Activated gamma-delta T cell treated with anti-CD3 and anti-CD28 coated beads, Interleukin-2, amount 50 U/mL, for 16 hours (primary cell): ENCODE measurements around the gene MPZL2.

Experiments
- DNase-seq: peaks from one replicate; pipeline ENCODE4 v3.0.0-alpha.2; 2020; ENCODE audit warnings: low read depth

The MPZL2 gene

DNA sequence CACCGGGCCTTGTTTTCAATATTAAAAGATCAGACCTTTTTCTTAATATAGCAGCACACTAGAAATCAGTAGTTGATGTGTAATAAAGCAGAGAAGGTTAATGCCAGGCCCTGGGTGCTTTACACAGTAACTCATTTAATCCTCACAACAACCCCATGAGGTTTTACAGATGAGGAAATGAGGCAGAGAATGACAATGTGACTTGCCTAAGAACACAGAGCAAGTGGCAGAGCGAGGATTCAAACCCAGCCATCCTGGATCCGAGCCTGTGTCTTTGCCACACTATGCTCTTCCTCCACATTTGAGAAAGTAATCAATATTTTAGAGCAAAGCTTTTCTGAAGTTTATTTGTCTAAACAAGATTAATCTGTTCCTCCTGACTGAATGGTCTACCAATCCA, 46.5 kb downstream of the MPZL2 start:
- DNase-seq = no peak

DNA sequence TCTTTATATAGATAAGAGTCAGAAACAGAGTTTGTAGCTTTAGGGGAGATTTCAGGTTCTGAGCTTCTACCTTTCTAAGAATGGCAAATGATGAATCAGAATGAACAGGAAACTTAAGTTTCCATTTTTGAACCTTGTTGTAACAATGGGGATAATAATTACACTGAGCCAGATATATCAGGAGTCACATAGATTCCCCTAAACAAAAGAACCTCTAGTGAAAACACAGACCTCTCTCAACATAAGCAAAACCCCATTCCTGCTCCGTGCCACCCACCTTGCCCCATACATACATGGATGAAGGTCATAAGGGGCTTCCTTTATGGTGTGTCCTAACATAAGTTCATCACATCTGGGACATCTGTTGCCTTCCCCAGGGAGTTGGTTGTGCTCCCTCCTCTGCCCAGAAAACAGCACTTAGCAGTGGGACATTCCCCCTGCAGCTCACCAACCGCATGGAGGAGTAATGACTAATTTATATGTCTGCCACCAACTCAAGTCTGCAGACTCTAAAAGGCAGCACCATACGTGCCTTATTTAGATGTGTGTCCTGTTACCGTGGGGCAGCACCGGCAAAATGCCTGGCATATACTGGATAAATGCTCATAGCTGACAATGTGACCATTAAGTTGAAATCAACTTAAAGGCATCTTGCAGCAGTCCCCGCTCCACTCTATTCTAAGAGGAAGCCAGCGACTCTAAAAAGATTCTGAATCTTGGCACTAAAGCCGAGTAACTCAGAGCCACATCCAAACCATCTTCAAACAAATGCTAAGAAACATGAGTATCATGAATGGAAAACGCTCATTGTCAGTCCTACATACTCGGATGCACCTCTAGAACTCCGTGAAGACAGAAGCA, 47.2 kb downstream of the MPZL2 start:
- peak; percentile 41 for DNase-seq

DNA sequence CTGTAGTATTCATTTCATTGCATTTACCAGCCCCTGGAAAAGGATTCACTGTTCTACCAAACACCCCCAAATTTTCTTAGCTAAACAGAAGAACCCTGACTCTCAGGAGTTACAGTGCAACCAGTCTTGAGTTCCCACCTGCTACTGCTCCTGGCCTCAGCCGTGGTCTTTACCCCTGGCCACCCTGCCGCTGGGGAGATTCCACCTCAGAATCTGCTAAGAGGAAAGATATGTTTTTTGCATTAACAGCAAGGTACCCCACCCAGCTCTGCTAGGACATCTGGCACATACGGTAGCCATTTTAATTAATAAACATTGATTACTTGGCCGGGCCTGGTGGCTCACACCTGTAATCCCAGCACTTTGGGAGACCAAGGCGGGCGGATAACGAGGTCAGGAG, 48.3 kb downstream of the MPZL2 start:
- no peak for DNase-seq

DNA sequence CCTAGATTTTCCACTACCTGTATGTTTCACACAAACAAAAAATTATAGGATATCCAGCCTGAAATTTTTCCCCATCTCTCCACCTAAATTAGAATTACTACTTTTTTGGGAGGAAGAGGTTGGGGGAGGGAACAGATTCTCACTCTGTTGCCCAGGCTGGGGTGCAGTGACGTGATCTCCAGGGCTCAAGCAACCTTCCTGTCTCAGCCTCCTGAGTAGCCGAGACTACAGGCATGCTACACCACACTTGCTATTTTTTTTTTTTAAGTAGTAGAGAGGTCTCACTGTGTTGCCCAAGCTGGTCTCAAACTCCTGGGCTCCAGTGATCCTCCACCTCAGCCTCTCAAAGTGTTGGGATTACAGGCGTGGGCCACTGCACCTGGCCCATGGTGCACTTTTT, 48.8 kb downstream of the MPZL2 start:
- no peak for DNase-seq

DNA sequence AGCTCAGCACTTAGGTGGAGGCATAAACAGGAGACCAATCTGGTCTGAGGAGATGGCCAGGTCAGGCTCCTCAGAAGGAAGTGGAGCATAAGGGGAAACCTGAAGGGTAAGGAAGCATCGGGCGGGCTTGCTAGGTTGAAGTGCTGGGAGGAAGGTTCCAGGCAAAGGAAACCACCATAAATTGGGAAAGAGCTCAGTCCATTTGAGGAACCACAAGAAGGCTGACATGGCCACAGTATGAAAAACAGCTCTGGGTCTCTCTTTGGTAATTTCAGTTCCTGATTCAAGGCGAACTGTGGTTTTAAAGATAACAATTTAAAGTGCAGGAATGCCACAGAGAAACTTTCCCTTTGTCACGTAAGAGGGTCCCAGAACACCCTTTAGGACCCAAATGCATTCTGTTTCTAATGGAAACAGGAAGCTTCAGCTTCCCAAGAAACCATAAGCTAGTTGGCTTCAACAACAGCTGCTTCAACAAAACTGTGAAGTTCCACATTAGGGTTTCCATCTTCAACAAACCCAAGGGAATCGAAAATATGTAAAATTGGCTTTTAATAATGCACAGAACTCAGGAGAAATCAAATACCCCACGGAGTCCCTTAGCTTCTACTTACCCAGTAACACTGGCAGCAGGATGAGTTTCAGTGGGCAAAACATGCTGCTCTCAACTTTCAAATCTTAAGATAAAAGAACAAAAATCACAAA, 49.7 kb downstream of the MPZL2 start:
- no peak for DNase-seq

DNA sequence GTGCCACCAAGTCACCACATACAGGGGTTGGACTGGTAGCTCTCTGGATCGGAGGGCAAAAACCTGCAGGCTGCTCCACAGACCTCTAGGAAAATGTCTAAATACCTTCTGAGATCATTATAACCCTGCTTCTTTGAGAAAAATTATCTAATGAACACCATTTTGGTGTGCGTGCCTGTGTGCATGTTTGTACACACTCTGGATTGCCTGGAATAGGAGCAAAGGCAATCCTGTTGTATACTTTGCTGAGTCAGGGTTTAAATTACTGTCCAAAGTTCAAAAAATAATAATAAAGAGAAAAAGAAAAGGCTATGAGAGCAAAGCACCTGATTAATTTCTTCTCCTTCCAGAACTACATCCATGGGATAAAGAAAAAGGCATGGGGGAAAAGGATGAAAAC, 50.3 kb downstream of the MPZL2 start:
- DNase-seq = no peak

DNA sequence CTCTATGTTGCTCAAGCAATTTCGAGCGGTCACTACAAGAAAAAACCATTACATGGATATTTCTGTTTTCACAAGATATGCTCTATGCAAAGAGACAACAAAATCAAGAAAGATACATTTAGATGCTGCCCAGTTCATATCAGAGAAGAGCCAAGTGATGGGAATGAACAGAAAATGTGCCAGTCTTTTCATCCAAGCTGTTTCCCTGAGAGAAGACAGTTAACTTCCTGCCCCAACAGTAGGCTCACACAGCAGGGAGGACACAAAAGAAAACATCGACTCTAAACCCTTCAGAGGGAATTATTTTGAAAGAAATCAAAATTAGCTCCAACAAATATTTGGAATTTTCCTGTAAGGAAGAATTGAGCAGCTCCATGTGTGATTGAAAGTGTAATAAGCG, 50.9 kb downstream of the MPZL2 start:
- no peak for DNase-seq

DNA sequence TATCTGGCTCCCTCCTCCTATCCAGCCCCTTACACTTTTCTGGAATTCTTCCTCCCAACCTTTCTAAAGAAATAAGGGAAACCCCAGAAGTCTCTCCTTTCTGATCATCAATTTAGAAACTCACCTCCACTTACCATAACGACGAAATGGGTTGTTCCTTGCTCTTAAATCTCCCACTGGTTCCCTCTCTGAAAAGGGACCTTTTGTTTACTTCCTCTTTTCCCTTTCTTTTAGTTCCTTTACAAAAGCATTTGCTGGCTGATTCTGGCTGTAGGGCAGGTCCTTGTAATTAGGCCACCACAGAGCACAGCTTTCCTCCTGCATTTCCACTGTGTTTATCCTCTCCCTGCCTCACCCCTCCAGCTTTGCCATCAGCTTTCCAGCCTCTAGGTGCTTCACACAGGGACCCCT, 51.3 kb downstream of the MPZL2 start:
- DNase-seq = no peak

DNA sequence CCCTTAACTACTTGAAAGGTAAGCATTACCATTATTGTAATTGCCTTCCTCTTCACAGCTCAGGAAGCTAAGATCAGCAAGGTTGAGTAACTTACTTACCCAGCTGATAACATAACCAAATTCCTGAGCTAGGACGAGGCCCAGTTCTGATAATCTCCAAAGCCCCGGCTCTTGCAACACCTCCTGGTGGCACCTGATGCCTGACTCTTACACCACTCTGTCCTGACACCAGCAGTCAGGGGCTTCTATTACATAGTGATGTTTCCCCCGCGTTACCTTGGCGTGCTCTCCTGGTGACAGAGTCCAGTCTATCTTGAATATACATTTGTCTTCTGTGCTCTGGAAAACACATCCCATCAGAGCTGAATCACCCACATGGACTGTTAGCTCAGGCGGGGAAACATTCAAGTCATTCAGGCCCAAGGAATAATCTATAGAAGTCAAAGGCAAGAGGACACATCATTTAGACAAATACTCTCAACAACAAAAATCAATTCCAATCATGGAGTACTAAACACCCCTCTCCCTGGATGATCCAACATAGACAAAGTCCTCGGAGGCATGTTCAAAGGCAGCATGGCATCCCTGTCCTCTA, 51.9 kb downstream of the MPZL2 start:
- DNase-seq = no peak

DNA sequence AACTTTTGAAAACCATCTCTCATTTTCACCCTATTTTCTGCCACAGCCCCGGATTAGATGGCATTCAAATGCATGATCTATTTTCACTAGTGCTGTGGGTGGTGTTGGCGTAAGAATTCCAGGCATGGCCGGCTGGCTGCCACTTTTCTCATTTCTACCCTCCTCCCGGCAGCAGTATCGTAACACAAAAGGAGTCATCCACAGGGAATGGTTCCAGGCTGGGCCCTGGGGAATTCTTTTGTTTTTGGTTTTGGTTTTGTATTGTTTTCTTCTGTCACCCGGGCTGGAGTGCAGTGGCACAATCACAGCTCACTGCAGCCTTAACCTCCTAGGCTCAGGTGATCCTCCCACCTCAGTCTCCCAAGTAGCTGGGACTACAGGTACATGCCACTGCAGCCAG, 53.1 kb downstream of the MPZL2 start:
- DNase-seq = no peak

DNA sequence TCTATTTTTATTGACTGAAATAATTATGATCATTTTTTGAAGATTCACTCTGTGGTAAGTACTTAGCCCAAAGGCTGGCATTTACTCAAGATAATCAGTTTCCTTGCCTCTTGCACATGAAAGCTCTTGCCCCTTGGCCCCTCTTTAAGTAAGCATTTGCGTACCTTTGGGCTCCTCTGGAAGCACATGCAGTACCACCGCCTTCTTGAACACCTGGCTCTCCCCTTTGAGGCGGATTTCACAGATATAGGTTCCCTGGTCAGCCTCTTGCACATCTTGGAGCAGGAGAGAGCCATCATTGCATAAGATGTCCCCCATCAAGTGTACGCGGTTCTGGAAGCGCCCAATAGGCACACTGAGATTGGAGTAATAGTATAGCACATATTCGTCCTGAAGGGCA, 53.8 kb downstream of the MPZL2 start:
- no peak for DNase-seq

DNA sequence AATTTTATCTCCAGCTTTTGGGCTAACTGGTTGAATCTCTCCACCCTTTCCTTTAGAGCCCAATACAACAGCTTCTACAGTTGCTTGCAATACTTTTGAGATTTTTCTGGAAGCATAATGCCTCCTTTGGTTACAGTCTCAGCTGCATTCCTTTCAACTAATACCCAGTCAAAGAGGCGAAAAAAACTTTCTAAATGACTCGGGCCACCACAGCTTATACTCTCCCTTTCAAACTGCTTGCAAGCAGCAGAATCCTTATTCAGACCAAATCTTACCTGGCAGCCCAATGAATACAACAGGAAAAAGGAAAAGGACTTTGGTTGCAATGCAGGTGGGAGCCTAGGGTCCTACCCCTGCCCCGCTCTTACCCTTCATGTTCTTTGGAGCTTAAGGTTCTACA, 55.1 kb downstream of the MPZL2 start:
- no peak for DNase-seq

DNA sequence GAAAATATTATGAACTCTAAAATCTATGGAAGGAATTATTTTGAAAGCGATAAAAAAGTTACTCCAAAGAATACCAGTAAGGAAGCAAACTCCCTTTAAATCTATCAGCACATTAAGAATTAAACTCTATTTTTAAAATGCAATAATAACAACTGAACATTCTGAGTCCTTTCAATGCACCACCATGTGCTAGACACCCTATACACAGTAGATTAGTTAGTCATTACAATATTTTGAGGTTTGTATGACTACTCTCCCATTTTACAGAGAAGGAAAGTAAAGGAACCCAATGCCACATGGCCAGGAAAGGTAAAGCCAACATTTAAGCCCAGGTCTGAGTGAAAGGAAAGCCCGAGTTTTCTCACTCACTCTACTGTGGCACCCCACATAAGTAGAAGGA, 57.0 kb downstream of the MPZL2 start:
- DNase-seq = no peak

DNA sequence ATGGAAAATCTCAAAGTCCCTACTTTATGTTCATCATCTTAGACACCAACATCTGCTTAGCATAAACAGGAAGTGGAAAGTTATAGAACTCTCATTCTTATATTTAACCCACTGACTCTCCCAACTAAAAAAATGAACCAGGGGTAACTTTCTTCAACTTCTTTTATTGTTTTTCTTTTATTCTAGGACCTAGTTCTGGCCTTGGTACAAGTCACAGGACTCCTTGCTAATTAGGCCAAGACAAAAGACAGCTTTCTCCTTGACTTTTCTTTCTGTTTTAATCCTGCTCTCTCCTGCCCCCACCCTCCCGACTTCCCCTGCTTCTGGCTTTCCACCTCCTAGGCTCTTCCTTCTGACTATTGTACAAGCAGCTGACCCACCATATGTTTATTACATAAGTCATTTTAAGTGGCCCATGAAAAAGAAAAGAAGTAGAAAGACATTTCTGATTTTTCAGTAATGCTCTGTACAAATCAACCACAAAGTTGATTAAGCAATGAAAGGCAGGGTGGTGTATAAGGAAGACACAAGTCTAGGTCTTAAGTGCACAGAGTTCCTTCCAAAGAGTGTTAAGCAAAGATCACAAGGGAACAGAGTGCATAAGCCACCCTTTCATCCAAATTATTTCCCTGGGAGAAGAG, 57.6 kb downstream of the MPZL2 start:
- no peak for DNase-seq

DNA sequence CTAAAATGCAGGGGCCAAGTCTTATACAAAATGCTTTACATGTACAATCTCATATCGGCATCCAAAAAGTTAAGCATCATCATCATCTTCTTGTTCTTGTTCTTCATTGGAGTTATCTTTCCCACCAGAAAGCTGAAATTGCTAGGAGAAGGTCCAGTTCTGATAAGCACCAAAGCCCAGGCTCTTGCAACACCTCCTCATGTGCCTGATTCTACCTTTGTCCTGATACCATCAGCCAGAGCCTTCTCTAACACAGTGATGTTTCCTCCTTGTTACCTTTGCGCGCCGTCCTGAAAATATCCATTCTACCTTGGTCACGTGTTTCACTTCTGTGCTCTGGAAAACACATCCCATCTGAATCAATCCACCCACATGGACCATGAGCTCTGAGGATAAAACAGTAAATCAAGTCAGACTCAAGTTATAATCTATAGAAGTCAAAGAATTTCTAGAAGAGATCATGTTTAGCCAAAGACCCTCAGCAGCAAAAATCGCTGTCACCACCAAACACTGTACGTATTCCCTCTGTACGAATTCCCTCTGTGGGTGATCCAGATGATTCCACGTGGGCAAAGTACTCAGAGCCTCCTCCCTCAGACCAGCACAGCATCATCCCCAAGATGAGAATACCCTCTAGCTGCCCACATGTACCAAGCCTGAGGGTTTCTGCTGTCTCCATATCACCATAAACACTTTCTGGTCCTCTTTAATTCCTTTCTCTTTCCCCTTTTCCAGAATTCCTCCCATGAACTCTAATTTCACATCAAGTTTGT, 58.3 kb downstream of the MPZL2 start:
- no peak for DNase-seq
